GM13976 (cell line): ENCODE results near the gene MICAL3.

ENCODE experiments used
- DNase-seq: peaks from one replicate; pipeline ENCODE4 v3.0.0; 2012; ENCODE audit warnings: low spot score
- in situ Hi-C: fragments of 300-500 bp; cut with MboI; formaldehyde crosslinking; loops from one replicate; pipeline ENCODE4 v1.12.0; 2022; ENCODE audit warnings: low sequenced_read_pairs, mixed read lengths, inconsistent platforms; ENCODE audit not compliant: unreplicated experiment
- TF ChIP-seq, protein P1 (sequence below): IDR thresholded peaks from 2 replicates; pipeline ENCODE4 v1.5.1; 2012; ENCODE audit warnings: borderline replicate concordance, mild to moderate bottlenecking; ENCODE audit not compliant: insufficient read depth; ENCODE audit errors: extremely low read depth, missing control alignments, control extremely low read depth

The MICAL3 gene

DNA sequence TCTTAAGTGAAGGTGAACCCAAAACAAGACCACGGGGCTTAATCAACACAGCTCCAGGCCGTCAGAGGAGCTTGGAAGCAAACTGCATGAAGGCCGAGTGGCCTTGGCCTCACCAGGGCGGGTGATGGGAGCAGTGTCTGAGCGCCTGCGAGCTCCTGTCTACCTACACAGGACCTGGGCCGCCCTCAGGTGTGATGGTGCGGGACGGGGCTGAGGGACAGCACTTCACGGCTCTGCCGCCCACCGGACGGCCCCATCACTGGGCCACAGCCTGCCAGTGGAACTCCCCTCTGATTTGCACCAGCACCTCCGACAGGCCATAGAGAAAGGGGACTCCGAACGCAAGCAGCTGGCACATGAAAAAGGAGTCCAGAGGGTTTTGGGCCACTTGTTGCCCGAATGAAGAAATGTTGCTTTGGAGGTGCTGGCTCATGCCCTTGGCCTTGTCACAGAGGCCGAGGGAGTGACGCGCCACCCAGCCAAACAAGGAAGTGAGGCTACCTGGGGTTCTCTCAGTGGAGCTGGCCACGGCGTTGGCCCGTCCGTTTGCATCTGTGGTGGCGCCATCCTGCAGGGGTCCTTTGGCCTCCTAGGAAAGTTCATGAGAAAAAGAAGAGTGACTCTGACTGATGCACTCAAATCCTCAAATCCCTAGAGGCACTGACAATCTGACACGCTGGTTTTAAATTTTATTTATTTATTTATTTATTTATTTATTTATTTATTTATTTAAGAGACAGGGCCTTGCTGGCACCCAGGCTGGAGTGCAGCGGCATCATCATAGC, 159.8 kb downstream of the MICAL3 start:
- in situ Hi-C loops, result no loop called here
- TF ChIP-seq, protein P1, sequence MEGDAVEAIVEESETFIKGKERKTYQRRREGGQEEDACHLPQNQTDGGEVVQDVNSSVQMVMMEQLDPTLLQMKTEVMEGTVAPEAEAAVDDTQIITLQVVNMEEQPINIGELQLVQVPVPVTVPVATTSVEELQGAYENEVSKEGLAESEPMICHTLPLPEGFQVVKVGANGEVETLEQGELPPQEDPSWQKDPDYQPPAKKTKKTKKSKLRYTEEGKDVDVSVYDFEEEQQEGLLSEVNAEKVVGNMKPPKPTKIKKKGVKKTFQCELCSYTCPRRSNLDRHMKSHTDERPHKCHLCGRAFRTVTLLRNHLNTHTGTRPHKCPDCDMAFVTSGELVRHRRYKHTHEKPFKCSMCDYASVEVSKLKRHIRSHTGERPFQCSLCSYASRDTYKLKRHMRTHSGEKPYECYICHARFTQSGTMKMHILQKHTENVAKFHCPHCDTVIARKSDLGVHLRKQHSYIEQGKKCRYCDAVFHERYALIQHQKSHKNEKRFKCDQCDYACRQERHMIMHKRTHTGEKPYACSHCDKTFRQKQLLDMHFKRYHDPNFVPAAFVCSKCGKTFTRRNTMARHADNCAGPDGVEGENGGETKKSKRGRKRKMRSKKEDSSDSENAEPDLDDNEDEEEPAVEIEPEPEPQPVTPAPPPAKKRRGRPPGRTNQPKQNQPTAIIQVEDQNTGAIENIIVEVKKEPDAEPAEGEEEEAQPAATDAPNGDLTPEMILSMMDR, result no peak
- DNase-seq, result no peak

DNA sequence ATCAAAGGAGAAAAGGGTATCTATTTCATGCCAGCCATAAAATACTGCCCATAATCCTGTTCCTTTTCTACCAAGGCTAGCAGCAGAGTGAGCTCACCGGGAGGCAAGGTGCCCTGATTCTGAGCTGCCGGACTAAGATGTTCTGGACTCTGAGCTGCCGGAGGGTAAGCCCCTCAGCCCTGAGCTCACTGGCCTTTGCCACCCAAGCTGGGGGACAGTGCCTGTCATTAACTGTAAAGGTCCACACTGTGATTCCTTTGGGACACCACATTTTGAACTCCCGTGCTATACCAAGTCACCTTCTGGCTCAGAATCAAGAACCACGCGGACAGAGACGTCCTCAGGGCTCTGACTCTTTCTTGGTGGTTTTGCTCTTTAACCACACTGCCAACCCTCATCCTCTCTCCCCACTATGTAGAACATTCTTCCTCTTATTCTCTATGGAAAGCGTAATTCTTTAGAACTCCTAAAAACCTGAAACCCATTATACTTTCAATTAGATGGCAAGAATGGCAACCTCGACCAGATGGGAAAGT, 161.6 kb downstream of the MICAL3 start:
- TF ChIP-seq, protein P1, result no peak
- no peak for DNase-seq
- in situ Hi-C loops, result no loop called here

DNA sequence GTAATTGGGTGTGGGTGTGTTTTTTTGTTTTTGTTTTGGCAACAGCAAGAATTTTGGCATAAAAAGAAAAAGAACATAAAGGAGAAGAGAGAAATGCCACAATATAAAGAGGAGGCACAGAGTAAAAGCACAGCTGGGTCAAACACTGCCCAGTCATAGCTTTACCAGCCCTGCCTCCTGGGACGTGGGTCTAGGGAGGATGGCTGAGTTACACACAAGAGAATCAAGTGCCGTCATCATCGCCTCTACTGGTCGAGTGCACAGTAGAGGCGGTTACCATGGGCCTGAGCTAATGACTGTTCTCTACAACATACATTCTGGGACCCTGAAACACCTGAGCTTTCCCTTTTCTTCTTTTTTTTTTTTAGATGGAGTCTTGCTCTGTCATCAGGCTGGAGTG, 162.5 kb downstream of the MICAL3 start:
- DNase-seq, result no peak
- TF ChIP-seq, protein P1, result no peak
- in situ Hi-C loops, result no loop called here

DNA sequence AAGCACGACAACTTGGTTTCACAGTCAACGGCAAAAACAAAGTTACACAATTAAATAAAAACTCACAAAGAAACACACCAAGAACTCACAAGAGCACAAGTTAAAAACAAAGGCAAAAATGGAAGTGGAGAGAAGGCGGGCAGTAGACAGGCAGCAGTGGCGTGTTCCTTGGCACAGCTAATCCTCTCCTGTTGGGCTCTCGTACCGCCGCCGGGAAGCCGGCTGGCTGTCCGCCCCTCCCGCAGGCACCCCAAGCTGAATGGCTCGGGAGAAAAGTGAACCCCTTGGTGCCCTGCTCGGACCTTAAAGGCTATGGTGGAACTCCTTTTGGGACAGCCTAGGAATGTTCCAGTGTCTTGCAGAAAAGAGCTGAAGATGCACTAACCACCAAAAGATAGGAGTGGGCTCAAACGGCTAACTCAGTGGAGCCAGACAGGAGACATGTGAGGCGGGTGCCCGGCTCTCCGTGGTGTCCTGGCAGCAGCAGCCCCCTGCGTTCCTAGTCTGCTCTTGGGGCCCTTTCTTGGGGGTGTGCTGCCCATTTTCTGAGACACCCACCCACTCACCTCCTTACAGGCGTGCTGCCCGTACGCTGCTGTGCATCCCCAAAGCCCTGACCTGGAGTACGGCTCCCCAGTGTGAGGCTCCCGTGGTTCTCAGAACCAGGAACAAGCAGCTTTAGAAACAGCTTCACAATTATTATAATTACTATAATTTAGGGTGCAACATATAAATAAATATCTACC, 164.0 kb downstream of the MICAL3 start:
- no peak for DNase-seq
- TF ChIP-seq, protein P1, result no peak
- in situ Hi-C loops, result no loop called here

DNA sequence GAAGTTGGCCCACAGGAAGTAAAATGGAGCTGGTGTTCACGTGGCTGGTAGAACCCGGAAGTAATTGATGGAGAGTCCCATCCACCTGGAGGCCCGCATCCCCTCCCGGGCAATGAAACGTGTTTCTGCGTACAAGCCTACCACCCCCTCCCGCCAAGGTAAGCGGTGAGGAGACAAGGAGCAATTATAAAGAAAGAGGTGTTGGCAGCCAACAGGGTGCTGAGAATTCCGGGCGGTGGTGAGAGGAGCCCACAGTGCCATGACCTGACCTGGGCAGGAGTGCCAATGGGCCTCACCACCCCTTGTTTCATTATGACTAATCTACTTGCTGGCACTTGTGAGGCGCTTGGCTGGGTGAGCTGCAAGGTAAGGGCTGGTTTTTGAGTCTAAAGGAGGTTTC, 166.3 kb downstream of the MICAL3 start:
- in situ Hi-C loops, result no loop called here
- no peak for DNase-seq
- TF ChIP-seq, protein P1, result no peak

DNA sequence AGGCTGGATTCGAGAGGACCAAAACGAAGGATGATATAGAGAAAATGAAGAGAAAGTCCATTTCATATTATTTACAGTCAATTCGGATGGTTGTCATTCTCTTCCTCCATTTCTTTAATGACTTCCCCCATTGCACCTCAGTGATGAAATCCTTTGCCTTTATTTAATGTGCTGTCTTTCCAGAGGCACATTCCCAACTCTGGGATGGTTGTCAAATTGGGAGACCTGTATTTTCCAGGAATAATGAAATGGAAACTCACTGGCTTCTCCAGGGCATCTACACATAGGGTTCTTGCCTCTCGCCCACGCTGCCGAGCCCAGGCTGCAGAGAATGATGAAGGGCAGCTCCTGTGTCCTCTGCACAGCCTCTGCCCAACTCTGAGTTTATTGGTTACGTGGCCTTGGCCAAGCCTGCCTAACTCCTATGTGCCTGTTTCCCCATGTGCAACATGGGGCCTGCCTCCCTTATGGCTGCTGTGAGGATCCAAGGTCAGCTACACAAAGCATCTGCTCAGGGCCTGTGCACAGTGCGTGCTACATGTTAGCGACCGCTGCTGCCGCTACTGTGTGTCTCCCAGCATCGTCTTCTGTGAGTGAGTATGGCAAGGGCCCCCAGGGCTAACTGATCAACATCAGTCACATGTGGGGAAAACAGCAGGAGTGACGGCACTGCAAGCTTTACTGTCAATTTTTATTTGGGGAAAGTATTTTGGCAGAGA, 168.6 kb downstream of the MICAL3 start:
- DNase-seq, result no peak
- in situ Hi-C loops, result no loop called here
- TF ChIP-seq, protein P1, result no peak
